Activated T-cell treated with anti-CD3 and anti-CD28 coated beads for 48 hours (primary cell): ENCODE results near the gene SPARCL1.
"Not testable (repeated sequence)": the region's sequence is repeated elsewhere in the genome, so short reads cannot be mapped to it uniquely, and the experiment has no call there.

Experiments
- DNase-seq: peaks from one replicate; pipeline ENCODE4 v3.0.0-alpha.2; 2020; ENCODE audit warnings: low read depth

Gene SPARCL1

DNA sequence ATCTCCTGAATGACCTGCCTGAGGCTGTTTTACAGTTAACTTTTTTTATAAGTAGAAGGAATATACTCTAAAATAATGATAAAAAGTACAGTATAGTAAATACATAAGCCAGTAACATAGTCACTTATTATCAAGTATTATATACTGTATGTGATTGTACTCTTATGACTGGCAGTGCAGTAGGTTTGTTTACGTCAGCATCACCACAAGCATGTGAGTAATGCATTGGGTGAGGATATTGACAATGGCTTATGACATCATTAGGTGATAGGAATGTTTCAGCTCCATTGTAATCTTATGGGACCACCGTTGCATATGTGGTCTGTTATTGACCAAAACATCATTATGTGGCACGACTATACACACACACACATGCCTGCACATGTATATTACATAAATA is 86.3 kb downstream of the SPARCL1 start:
- no peak for DNase-seq

DNA sequence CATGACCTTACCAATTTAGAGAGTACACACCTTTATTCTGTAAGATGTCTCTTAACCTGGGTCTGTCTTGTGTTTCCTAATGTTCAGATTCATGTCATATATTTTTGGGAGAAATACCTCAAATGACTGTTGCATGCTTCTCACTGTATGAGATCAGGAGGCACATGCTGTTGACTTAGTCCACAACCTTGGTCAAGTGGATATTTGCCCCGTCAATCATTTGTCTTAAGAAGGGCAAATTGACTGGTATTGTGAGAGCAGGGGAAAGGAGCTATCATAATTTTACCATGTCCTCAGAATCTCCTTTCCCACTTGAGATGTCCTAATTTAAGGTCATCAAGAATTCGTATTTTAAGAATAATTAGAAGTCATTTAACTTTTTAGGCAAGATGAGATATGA is 95.8 kb downstream of the SPARCL1 start:
- no peak for DNase-seq

DNA sequence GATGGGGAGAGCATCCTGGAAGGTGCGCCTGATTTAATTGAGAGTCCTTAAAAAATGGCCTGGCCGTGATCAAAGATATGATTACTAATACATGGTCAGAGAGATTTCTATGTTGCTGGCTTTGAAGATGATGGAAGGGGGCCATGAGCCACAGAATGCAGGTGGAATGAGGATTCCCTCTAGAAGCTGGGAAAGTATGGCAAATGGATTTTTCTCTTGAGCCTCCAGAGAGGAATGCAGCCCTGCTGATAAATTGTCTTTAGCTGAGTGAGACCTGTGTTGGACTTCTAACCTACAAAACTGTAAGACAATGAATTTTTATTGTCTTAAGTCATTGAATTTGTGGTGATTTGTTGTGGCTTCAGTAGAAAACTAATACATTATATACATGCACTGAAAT is 99.1 kb downstream of the SPARCL1 start:
- no peak for DNase-seq

DNA sequence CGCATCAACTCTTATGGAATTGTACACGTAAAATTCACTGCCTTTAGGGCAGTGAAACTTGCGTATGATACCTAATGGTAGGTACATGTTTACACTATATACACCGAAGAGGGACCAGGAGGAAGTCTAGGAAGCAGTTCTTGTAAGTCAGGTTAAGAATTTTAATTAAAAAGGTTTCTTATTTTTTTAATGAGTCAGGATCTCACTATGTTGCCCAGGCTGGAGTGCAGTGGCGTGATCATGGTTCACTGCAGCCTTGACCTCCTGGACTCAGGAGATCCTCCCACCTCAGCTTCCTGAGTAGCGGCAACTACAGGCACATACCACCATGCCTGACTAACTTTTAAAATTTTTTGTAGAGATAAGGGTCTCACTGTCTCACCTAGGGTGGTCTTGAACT is 100.2 kb downstream of the SPARCL1 start:
- DNase-seq, result no peak

DNA sequence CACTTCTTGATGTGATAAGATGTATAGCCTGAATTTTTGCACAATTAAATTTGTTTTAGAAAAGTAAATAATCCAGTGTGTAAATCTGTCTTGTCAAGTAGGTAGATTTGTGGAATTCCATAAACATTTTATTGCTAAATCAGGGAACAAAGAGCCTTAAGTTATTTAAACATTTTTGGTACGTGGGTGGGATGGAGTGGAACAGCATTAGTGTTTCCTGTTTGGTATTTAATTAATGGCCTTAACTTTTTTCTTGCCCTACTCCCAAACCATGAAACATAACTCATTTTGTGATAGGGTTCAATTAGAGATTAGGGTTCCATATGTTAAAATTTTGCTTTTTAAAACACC is 101.7 kb downstream of the SPARCL1 start:
- DNase-seq, result no peak

DNA sequence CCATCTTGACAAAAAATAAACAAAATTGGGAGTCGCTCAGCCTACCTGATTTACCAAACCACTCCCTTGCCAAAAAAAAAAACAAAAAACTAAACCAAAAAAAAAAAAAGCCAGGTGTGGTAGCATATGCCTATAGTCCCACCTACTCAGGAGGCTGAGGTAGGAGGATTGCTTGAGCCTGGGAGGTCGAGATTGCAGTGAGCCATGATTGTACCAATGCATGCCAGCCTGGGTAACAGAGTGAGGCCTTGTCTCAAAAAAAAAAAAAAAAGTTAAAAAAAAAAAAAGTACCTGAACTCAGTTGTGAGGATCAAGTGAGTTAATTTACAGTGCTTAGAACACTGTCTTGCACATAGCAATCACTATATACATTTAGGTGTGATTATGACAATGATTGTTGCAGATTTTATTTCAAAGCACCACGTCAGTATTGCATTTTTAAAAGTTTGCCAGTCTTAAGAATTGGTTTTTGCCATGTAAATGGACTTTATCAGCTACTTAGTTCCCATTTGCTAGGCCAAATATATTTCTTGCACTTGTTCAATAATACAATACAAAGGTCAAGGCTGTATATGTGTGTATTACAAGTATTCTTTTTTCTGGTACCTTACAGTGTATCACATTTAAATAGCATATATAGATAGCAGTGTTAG is 102.2 kb downstream of the SPARCL1 start:
- DNase-seq, result no peak

DNA sequence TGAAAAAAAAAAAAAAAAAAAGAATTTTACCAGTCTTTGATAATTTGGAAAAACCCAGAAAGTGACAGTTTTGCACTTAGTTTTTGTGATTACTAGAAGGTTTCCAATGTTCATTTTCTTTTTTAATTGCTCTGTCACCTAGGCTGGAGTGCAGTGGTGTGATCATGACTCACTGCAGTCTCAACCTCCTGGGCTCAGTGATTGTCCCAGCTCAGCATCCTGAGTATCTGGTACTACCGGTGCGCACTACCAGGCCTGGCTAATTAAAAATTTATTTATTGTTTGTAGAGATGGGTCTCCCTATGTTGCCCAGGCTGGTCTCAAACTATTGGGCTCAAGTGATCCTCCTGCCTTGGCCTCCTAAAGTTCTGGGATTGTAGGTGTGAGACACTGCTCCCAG is 103.5 kb downstream of the SPARCL1 start:
- no peak for DNase-seq

DNA sequence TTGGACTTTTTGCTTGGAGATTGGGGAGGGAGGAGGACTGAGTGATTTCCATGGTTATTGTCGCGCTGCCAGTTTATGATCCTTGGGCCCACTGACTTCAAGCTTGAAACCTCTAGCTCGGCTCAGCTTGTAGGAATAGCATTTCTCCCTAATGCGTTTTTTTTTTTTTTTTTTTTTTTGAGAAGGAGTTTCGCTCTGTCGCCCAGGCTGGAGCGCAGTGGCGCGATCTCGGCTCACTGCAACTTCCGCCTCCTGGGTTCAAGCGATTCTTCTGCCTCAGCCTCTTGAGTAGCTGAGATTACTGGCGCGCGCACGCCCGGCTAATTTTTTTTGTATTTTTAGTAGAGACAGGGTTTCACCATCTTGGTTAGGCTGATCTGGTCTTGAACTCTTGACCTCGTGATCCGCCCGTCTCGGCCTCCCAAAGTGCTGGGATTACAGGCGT is 105.1 kb downstream of the SPARCL1 start:
- DNase-seq, result not testable (repeated sequence)
